ENCODE data around the gene NKX2-4. TPM values are rescaled to one million over a fixed set of nuclear protein-coding genes. Genes with fewer than 3 reads are reported as not detected.

The NKX2-4 gene
- total RNA-seq, 1 experiment from 2014 or later, result 0.15 TPM

DNA sequence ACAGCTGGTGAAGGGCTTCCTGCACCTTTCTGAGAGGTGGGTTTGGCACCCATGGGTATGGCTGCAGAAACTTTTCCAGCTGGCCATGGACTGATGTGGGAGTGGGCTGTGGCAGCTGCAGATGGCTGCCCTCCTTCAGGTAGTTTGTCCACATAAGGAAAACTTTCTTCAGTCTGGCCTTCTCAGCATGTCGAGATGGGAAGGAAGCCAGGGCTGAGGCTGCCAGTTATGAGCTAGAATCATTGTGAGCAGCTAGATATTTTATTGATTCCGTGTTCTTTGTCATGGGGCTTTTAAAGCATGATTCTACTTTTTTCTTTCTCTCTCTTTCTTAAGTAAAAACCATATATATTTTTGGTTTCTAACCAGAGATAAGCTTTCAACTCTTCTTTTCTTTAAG lies 16.6 kb downstream of the NKX2-4 start:
- no peak overlapping the region for H4K8ac ChIP-seq (replicated peaks; ENCODE audit: insufficient read length, low read depth, low read length)
- no peak overlapping the region for H3K4ac ChIP-seq (ENCODE audit: low read depth, low read length)
- no peaks in the 10 kb centered on the region for H3K27me3 ChIP-seq (ENCODE audit: insufficient read depth, low read length)
- H4K20me1 ChIP-seq (ENCODE audit: control insufficient read depth, insufficient read depth, insufficient read length), result no peaks in the 10 kb centered on the region
- no peak overlapping the region for H2BK20ac ChIP-seq (ENCODE audit: low read depth, low read length, poor library complexity, severe bottlenecking)
- no peak overlapping the region for H3K27ac ChIP-seq (ENCODE audit: insufficient read length, low read depth, low read length)
- Mint-ChIP-seq H3K27me3 (ENCODE audit: low read depth) (no peaks in the 10 kb centered on the region), H3K4me3 (no peak overlapping the region), H3K4me1 (peaks cover 3 to 4% of the 10 kb centered on the region in 2 experiments; a peak in 1 of 4 replicates), H3K9me3 (no peaks in the 10 kb centered on the region), H3K27ac (no peak overlapping the region), H3K36me3 (ENCODE audit: insufficient read depth in 1 of 3, low read depth in 3 of 3) (peaks cover 3 to 39% (median 18%) of the 10 kb centered on the region in 3 experiments; a peak in 5 of 7 replicates)
- no peaks in the 10 kb centered on the region for H3K23me2 ChIP-seq (ENCODE audit: insufficient read length, low read depth, low read length, poor library complexity, severe bottlenecking)
- no peak overlapping the region for H2BK5ac ChIP-seq (ENCODE audit: insufficient read length, low read length)
- no peak overlapping the region for H2AFZ ChIP-seq (ENCODE audit: low read length)
- no peak overlapping the region for H3T11ph ChIP-seq (ENCODE audit: low read length)
- no peak overlapping the region for H2AK5ac ChIP-seq (ENCODE audit: insufficient read length, low read length)
- no peaks in the 10 kb centered on the region for H3K4me1 ChIP-seq (ENCODE audit: insufficient read depth, low read length)
- DNase-seq, result no peak
- H3K14ac ChIP-seq (ENCODE audit: insufficient read depth, low read length), result no peak overlapping the region
- WGBS (ENCODE audit: extremely low coverage, insufficient read length, low lambda C conversion rate), result no CpG with 5 or more reads among the region's 2 CpGs
- H3K23ac ChIP-seq (ENCODE audit: insufficient read length, low read depth, low read length), result no peak overlapping the region
- H2BK12ac ChIP-seq (ENCODE audit: insufficient read length, low read depth, low read length), result no peak overlapping the region
- H4K91ac ChIP-seq (ENCODE audit: insufficient read length, low read depth, low read length), result no peak overlapping the region
- no peaks in the 10 kb centered on the region for H3K9me3 ChIP-seq (ENCODE audit: control insufficient read depth, low read depth, low read length)
- no peak overlapping the region for H2BK15ac ChIP-seq (ENCODE audit: low read depth, low read length)
- H2BK120ac ChIP-seq (ENCODE audit: low read depth, low read length, poor library complexity, severe bottlenecking), result no peak overlapping the region
- no peak overlapping the region for H3K18ac ChIP-seq (ENCODE audit: insufficient read length, low read depth, low read length)
- no peak overlapping the region for H4K5ac ChIP-seq (ENCODE audit: insufficient read length, low read depth, low read length)
- H3K56ac ChIP-seq (ENCODE audit: insufficient read length, low read depth, low read length), result no peak overlapping the region
- H3K4me2 ChIP-seq (ENCODE audit: insufficient read depth, insufficient read length, low read length), result no peak overlapping the region
- TF ChIP-seq, protein P1, sequence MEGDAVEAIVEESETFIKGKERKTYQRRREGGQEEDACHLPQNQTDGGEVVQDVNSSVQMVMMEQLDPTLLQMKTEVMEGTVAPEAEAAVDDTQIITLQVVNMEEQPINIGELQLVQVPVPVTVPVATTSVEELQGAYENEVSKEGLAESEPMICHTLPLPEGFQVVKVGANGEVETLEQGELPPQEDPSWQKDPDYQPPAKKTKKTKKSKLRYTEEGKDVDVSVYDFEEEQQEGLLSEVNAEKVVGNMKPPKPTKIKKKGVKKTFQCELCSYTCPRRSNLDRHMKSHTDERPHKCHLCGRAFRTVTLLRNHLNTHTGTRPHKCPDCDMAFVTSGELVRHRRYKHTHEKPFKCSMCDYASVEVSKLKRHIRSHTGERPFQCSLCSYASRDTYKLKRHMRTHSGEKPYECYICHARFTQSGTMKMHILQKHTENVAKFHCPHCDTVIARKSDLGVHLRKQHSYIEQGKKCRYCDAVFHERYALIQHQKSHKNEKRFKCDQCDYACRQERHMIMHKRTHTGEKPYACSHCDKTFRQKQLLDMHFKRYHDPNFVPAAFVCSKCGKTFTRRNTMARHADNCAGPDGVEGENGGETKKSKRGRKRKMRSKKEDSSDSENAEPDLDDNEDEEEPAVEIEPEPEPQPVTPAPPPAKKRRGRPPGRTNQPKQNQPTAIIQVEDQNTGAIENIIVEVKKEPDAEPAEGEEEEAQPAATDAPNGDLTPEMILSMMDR (conservative IDR thresholded peaks at IDR 0.05), result no peak
- peaks cover 2% of the 10 kb centered on the region; the same call in 1 of the 2 replicates for H3K79me2 ChIP-seq (ENCODE audit: insufficient read depth, low read length)
- peaks cover 2% of the 10 kb centered on the region for H3K79me1 ChIP-seq (ENCODE audit: insufficient read depth, low read depth, low read length, poor library complexity, severe bottlenecking)
- no peak overlapping the region for H3K9ac ChIP-seq (ENCODE audit: extremely low read depth, insufficient read length, low read length)

Data from H9 (cell line).